HCT116 (cell line): ENCODE data around the gene USP15. TPM values are rescaled to one million over a fixed set of nuclear protein-coding genes. Genes with fewer than 3 reads are reported as not detected.

Source experiments
- ATAC-seq: fragments of 200-7000 bp; cut with Tn5 transposase; 2 replicates; pipeline ENCODE4 v1.9.1; 2020; ENCODE audit warnings: mild to moderate bottlenecking, moderate library complexity
- BruUV-seq: library from RNA; stranded (reverse); fragments of 400-500 nt; replicated peaks from 2 replicates; lab custom pipeline; 2021; lab: Mats Ljungman, UMichigan
- CTCF ChIA-PET: fragments of 300-600 bp; sonication (Branson Sonifier 250); formaldehyde crosslinking; loops from one replicate; lab custom pipeline; 2021; ENCODE audit warnings: antibody characterized with exemption; lab: Charles Lee
- POLR2A ChIA-PET: fragments of 300-600, 350-600 bp; sonication (Branson Sonifier 250); formaldehyde crosslinking; loops from one replicate; lab custom pipeline; 2021; ENCODE audit warnings: antibody characterized with exemption; lab: Charles Lee
- RAD21 ChIA-PET, 2 experiments: fragments of 300-600 bp; sonication (Branson Sonifier 250); formaldehyde crosslinking; loops; one replicate each; lab custom pipeline; 2023; ENCODE audit warnings: low total read pairs in 2 of 2; ENCODE audit not compliant: uncharacterized antibody in 2 of 2, unreplicated experiment in 2 of 2, low non-redundant PET in 1 of 2; lab: Charles Lee
- DNase-seq: peaks from one replicate; pipeline ENCODE4 v3.0.0-alpha.2; 2010; ENCODE audit warnings: low read depth, low spot score
- H2AFZ ChIP-seq: fragments of 200-600 bp; shearing (Covaris generic), sonication (generic); 2 replicates; pipeline ENCODE4 v1.6.1; 2017; ENCODE audit warnings: low read depth, mixed run types, mixed read lengths, antibody characterized with exemption, low read length; ENCODE audit not compliant: poor library complexity, severe bottlenecking
- H3K27ac ChIP-seq: 2 replicates; pipeline ENCODE4 v1.5.1; 2012; ENCODE audit warnings: low read depth, low read length
- H3K27me3 ChIP-seq: fragments of 200-600 bp; sonication (generic); 2 replicates; pipeline ENCODE4 v1.6.1; 2016; ENCODE audit warnings: mixed run types, low read length, mixed read lengths; ENCODE audit not compliant: insufficient read depth
- H3K36me3 ChIP-seq, 2 experiments: fragments of 200-500 bp in 1 of 2; fragments of 200-600 bp in 1 of 2; sonication (Bioruptor generic) in 1 of 2; sonication (generic) in 1 of 2; 2 replicates each; pipeline versions ENCODE4 v1.5.1 to v1.6.1; 2014 to 2016; ENCODE audit warnings: low read length in 2 of 2, inconsistent platforms in 1 of 2, mixed read lengths in 1 of 2, mixed run types in 1 of 2; ENCODE audit not compliant: insufficient read depth in 2 of 2, control insufficient read depth in 1 of 2
- H3K4me1 ChIP-seq, 2 experiments: fragments of 200-600 bp in 1 of 2; sonication (generic) in 1 of 2; 2 replicates each; pipeline versions ENCODE4 v1.5.1 to v1.6.1; 2012 to 2017; ENCODE audit warnings: low read length in 2 of 2, inconsistent platforms in 1 of 2, mild to moderate bottlenecking in 1 of 2, mixed read lengths in 1 of 2, mixed run types in 1 of 2, moderate library complexity in 1 of 2; ENCODE audit not compliant: insufficient read depth in 2 of 2, control insufficient read depth in 1 of 2
- H3K4me2 ChIP-seq: fragments of 200-600 bp; sonication (generic); 2 replicates; pipeline ENCODE4 v1.6.1; 2017; ENCODE audit warnings: mixed run types, low read length, mixed read lengths
- H3K4me3 ChIP-seq, 2 experiments: fragments of 200-600 bp in 1 of 2; sonication (generic) in 1 of 2; replicated peaks in 1 of 2; 2 replicates each; pipeline ENCODE4 v1.5.1; 2011 to 2016; ENCODE audit warnings: low read length in 2 of 2, control low read depth in 1 of 2, low read depth in 1 of 2, mild to moderate bottlenecking in 1 of 2, mixed read lengths in 1 of 2, mixed run types in 1 of 2
- H3K79me2 ChIP-seq: fragments of 200-600 bp; sonication (generic); 2 replicates; pipeline ENCODE4 v1.6.1; 2017; ENCODE audit warnings: mild to moderate bottlenecking, mixed run types, low read length, moderate library complexity, mixed read lengths; ENCODE audit not compliant: insufficient read depth
- H3K9ac ChIP-seq: fragments of 200-600 bp; sonication (generic); 2 replicates; pipeline ENCODE4 v1.6.1; 2016; ENCODE audit warnings: low read length, mixed read lengths
- H3K9me2 ChIP-seq: fragments of 200-600 bp; sonication (generic), shearing (Covaris generic); 2 replicates; pipeline ENCODE4 v1.6.1; 2017; ENCODE audit warnings: mixed run types, mild to moderate bottlenecking, moderate library complexity; ENCODE audit not compliant: insufficient read depth
- H3K9me3 ChIP-seq, 2 experiments: fragments of 200-500 bp in 1 of 2; fragments of 200-600 bp in 1 of 2; sonication (Bioruptor generic) in 1 of 2; sonication (generic) in 1 of 2; 2 replicates each; pipeline ENCODE4 v1.6.1; 2014 to 2017; ENCODE audit warnings: low read length in 2 of 2, mixed read lengths in 2 of 2, inconsistent platforms in 1 of 2, low read depth in 1 of 2, mild to moderate bottlenecking in 1 of 2, mixed run types in 1 of 2, moderate library complexity in 1 of 2; ENCODE audit not compliant: control insufficient read depth in 1 of 2, insufficient read depth in 1 of 2
- H4K20me1 ChIP-seq: fragments of 200-600 bp; sonication (generic), shearing (Covaris generic); 2 replicates; pipeline ENCODE4 v1.6.1; 2017; ENCODE audit warnings: mixed run types, mild to moderate bottlenecking, moderate library complexity; ENCODE audit not compliant: insufficient read depth
- ATF3 ChIP-seq: IDR thresholded peaks from 2 replicates; pipeline ENCODE4 v1.6.1; 2012
- CBX3 ChIP-seq: IDR thresholded peaks from 2 replicates; pipeline ENCODE4 v1.6.1; 2012; ENCODE audit warnings: low read depth
- CEBPB ChIP-seq: IDR thresholded peaks from 2 replicates; pipeline ENCODE4 v1.6.1; 2012; ENCODE audit warnings: low read depth
- EGR1 ChIP-seq: IDR thresholded peaks from 2 replicates; pipeline ENCODE4 v1.6.1; 2012; ENCODE audit warnings: low read depth
- ELF1 ChIP-seq: IDR thresholded peaks from 2 replicates; pipeline ENCODE4 v1.6.1; 2012; ENCODE audit warnings: low read depth, borderline replicate concordance
- EZH2 ChIP-seq: fragments of 200-600 bp; sonication (generic); IDR thresholded peaks from 2 replicates; pipeline ENCODE4 v1.6.1; 2017; ENCODE audit warnings: antibody characterized with exemption, mixed run types
- EZH2phosphoT487 ChIP-seq: fragments of 200-600 bp; IDR thresholded peaks from 2 replicates; pipeline ENCODE4 v1.6.1; 2018; ENCODE audit warnings: antibody characterized with exemption, borderline replicate concordance
- JUND ChIP-seq: IDR thresholded peaks from 2 replicates; pipeline ENCODE4 v1.6.1; 2012
- POLR2A ChIP-seq: IDR thresholded peaks from 2 replicates; pipeline ENCODE4 v1.7.0; 2011; ENCODE audit warnings: borderline replicate concordance; ENCODE audit not compliant: insufficient read depth, insufficient read length; ENCODE audit errors: extremely low read depth
- POLR2AphosphoS5 ChIP-seq: IDR thresholded peaks from 2 replicates; pipeline ENCODE4 v1.6.1; 2011; ENCODE audit warnings: mild to moderate bottlenecking, low read depth, low read length, moderate library complexity
- REST ChIP-seq: IDR thresholded peaks from 2 replicates; pipeline ENCODE4 v1.6.1; 2012; ENCODE audit warnings: low read depth
- SIN3A ChIP-seq: IDR thresholded peaks from 2 replicates; pipeline ENCODE4 v1.6.1; 2012; ENCODE audit warnings: low read depth
- SRF ChIP-seq: IDR thresholded peaks from 2 replicates; pipeline ENCODE4 v1.6.1; 2012; ENCODE audit warnings: low read depth
- TCF7L2 ChIP-seq: IDR thresholded peaks from 2 replicates; pipeline ENCODE4 v1.7.0; 2011; ENCODE audit warnings: borderline replicate concordance, inconsistent platforms; ENCODE audit not compliant: insufficient read depth, insufficient read length; ENCODE audit errors: extremely low read depth
- ZBTB33 ChIP-seq: IDR thresholded peaks from 2 replicates; pipeline ENCODE4 v1.6.1; 2011; ENCODE audit warnings: mild to moderate bottlenecking, low read length, moderate library complexity; ENCODE audit not compliant: insufficient replicate concordance; ENCODE audit errors: extremely low read depth
- ZNF274 ChIP-seq: fragments of 200-500 bp; sonication (Bioruptor generic); IDR thresholded peaks from 2 replicates; pipeline ENCODE4 v1.6.1; 2014; ENCODE audit warnings: mild to moderate bottlenecking, low read depth, low read length, inconsistent platforms
- intact Hi-C: fragments of 100-400 bp; cut with micrococcal nuclease; formaldehyde crosslinking; loops from 2 replicates; pipeline ENCODE4 v1.10.0; 2022
- total RNA-seq: library from RNA; stranded (reverse); gene quantifications from one replicate; pipeline ENCODE4 v1.2.1, GENCODE V29; 2021; ENCODE audit not compliant: unreplicated experiment

Gene USP15
- total RNA-seq, 1 experiment from 2014 or later: 49.5 TPM

GRCh38 chr12:62233805-62234204 is 26.4 kb upstream of the USP15 start (continued):
- TF ChIP-seq ZBTB33: no peak
- TF ChIP-seq ZNF274: no peak
- TF ChIP-seq SRF: no peak
- TF ChIP-seq JUND: no peak
- TF ChIP-seq POLR2A: no peak
- TF ChIP-seq EZH2phosphoT487: no peak
- no peak for TF ChIP-seq REST
- TF ChIP-seq CEBPB: no peak
- TF ChIP-seq ATF3: no peak
- TF ChIP-seq EGR1: no peak
- TF ChIP-seq EZH2: no peak

GRCh38 chr12:62239571-62239970 is 20.6 kb upstream of the USP15 start:
- Histone ChIP-seq H3K9ac (no peak overlapping the region), H3K4me3 (no peak overlapping the region), H3K4me2 (no peak overlapping the region), H2AFZ (no peak overlapping the region), H4K20me1 (no peaks in the 10 kb centered on the region), H3K36me3 (no peaks in the 10 kb centered on the region), H3K79me2 (no peaks in the 10 kb centered on the region), H3K9me2 (peaks cover 4% of the 10 kb centered on the region; the same call in 1 of the 2 replicates), H3K4me1 (no peaks in the 10 kb centered on the region), H3K27ac (no peak overlapping the region), H3K27me3 (no peaks in the 10 kb centered on the region), H3K9me3 (no peaks in the 10 kb centered on the region)
- no peak for ATAC-seq
- RAD21 ChIA-PET: no interaction called here
- CTCF ChIA-PET: no interaction called here
- DNase-seq: no peak
- POLR2A ChIA-PET: no interaction called here
- BruUV-seq: no TSS peak
- intact Hi-C loops: no loop called here
- TF ChIP-seq ELF1: no peak
- no peak for TF ChIP-seq TCF7L2
- no peak for TF ChIP-seq EZH2phosphoT487
- TF ChIP-seq SIN3A: no peak
- TF ChIP-seq CBX3: no peak
- no peak for TF ChIP-seq EGR1
- no peak for TF ChIP-seq REST
- TF ChIP-seq SRF: no peak
- no peak for TF ChIP-seq POLR2AphosphoS5
